GM21526 (cell line): ENCODE measurements around the gene PDSS2.
"Not testable (repeated sequence)": the region's sequence is repeated elsewhere in the genome, so short reads cannot be mapped to it uniquely, and the experiment has no call there.

Experiments used
- ATAC-seq: cut with Tn5 transposase; IDR thresholded peaks from one replicate; pipeline ENCODE4 v1.9.1; 2021; ENCODE audit warnings: moderate library complexity; ENCODE audit not compliant: unreplicated experiment, low FRiP score

PDSS2 gene

GRCh38 chr6:107475826-107476225 is 16.5 kb upstream of the PDSS2 start:
- ATAC-seq: not testable (repeated sequence)

- ATAC-seq: not testable (repeated sequence)
These were observed 16.0 kb upstream of the PDSS2 start for GRCh38 chr6:107475360-107475759.

- no peak for ATAC-seq
These were observed 14.3 kb upstream of the PDSS2 start for GRCh38 chr6:107473660-107474059.

GRCh38 chr6:107470364-107470763 is 11.0 kb upstream of the PDSS2 start:
- ATAC-seq: no peak

GRCh38 chr6:107466062-107466461 is 6.7 kb upstream of the PDSS2 start:
- no peak for ATAC-seq

- ATAC-seq: no peak
These were observed 793 bp upstream of the PDSS2 start for GRCh38 chr6:107460083-107460631.

GRCh38 chr6:107458672-107459282 is 587 bp downstream of the PDSS2 start:
- ATAC-seq: peak; percentile 30

- ATAC-seq: no peak
These were observed 10.6 kb downstream of the PDSS2 start for GRCh38 chr6:107448776-107449175.

GRCh38 chr6:107447663-107448216 is 11.6 kb downstream of the PDSS2 start:
- ATAC-seq: no peak

GRCh38 chr6:107444277-107444676 is 15.1 kb downstream of the PDSS2 start:
- ATAC-seq: no peak

- no peak for ATAC-seq
These were observed 15.6 kb downstream of the PDSS2 start for GRCh38 chr6:107443608-107444267.

- no peak for ATAC-seq
These were observed 16.3 kb downstream of the PDSS2 start for GRCh38 chr6:107442938-107443607.

- no peak for ATAC-seq
These were observed 17.7 kb downstream of the PDSS2 start for GRCh38 chr6:107441682-107442081.

GRCh38 chr6:107440936-107441335 is 18.4 kb downstream of the PDSS2 start:
- no peak for ATAC-seq

GRCh38 chr6:107439406-107439805 is 20.0 kb downstream of the PDSS2 start:
- ATAC-seq: no peak

- no peak for ATAC-seq
These were observed 21.7 kb downstream of the PDSS2 start for GRCh38 chr6:107437691-107438090.

- no peak for ATAC-seq
These were observed 22.5 kb downstream of the PDSS2 start for GRCh38 chr6:107436881-107437280.

GRCh38 chr6:107435798-107436197 is 23.6 kb downstream of the PDSS2 start:
- ATAC-seq: no peak

GRCh38 chr6:107434812-107435211 is 24.6 kb downstream of the PDSS2 start:
- ATAC-seq: no peak

- ATAC-seq: not testable (repeated sequence)
These were observed 33.4 kb downstream of the PDSS2 start for GRCh38 chr6:107425951-107426350.

GRCh38 chr6:107423474-107423990 is 35.8 kb downstream of the PDSS2 start:
- ATAC-seq: no peak
